NCI-H460 (cell line): Measurements from ENCODE around the gene ASXL1. TPM values are rescaled to one million over a fixed set of nuclear protein-coding genes. Genes with fewer than 3 reads are reported as not detected.

Experiments used
- DNase-seq: peaks from one replicate; pipeline ENCODE4 v3.0.0-alpha.2; 2016; ENCODE audit warnings: low read depth; ENCODE audit errors: extremely low read depth
- total RNA-seq: library from RNA; depleted of rRNA; stranded (reverse); fragments of >200 nt; shearing (Covaris generic); gene quantifications from 2 replicates; pipeline ENCODE4 v1.2.3, GENCODE V29; 2014

ASXL1 gene
- total RNA-seq, 1 experiment from 2014 or later, result 35.4 TPM

- DNase-seq, result peak; percentile 76
Observed at GRCh38 chr20:32474967-32475811, 117.1 kb downstream of the ASXL1 start.

DNA sequence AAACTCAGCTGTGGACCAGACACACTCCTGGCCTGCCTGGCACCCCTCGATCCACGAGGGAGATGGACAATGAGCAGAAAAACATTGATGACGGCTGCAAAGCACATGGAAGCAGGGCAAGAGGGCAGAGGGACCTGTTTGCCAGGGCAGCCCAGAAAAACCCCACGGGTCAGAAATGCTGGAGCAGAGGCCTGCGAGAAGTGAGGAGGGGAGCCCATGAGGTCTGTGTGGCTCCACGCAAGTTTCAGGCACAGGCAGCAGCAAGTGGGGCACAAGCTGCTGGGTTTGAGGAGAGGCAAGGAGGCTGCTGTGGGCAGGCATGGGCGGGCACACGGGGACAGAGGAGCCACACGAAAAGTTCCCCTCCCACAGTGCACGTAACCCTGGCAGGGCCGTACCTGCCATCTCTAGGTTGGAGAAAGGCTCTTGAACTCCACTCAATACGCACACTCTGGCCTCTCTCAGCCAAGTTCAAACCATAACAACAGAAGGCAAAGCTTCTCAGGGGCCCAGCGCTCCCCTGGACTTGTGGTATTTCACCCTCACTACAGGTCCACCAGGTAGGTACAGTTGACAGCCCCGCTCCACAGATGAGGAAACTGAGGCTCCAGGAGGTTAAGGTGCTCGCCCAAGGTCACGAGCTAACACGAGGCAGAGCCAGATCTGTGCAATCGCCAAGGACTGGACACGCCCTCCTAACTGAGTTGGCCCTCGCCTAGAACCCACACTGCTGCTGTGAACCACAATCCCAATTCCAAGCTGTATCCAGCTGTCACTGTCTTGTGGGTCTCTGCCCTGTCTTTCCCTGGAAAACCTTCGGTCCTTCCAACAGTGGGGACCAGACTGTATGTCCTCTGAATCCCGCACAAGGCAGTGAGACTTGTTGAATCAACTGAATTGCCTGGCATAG, 118.8 kb downstream of the ASXL1 start:
- DNase-seq, result no peak

DNA sequence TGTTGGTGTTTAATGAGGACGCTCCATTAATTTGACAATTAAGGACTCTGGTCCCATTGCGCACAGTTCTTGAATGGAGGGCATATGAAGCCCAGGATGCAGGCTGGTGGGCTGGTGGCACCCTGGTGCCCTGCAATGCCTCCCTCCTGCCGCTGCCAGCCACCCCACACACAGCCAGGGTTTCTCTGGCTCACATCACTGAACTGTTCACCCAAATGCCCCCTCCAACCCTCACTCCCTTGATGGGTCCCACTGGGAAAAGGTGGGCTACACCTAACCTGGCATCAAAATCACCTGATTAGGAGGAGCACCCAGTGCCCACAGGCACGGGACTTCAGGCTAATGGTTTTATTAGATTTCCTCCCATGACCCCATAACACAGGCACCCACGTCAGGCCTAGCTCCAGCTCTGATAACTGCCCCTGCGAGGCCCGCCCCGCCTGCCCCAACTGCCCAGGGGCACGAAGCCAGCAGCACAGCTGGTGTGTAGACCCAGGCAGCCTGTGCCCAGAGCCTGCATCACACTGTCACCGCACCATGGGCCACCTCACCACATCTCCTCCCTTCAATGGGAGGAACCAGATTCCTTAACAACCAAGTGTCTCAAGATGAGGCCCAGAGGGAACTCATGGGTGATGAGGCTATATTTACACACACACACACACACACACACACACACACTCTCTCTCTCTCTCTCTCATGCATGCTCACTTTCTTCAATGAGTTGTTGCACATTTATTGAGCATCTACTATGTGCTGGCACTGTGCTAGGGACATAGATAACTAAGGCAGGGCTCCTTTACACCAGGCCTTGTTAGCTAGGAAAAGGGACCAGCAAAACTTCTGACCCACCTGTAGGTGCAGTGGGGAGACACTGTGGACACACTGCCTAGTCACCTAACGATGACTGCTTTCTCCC, 119.7 kb downstream of the ASXL1 start:
- no peak for DNase-seq

- no peak for DNase-seq
Observed at GRCh38 chr20:32478576-32478975, 120.4 kb downstream of the ASXL1 start.

DNA sequence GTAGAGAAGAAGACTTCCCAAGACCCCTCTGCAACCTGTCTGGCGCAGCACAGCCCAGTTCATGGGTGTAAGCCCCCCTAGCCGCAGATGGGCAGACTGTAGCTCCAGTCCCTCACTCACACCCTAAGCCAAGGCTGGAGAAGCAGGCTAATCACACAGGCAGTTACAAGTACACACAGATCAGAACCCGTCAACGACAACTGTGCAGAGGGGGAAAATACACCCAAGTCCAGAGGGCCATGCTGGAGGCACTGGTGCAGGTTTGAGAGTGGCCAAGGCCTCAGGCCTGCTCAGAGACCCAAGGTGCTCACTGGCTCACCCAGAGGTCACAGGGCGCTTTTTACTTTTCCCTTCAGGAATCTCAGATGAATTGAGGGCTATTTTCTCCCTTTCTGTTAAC, 120.9 kb downstream of the ASXL1 start:
- DNase-seq, result no peak

GRCh38 chr20:32479697-32480171, 121.6 kb downstream of the ASXL1 start:
- no peak for DNase-seq

- no peak for DNase-seq
Observed at GRCh38 chr20:32480371-32481241, 122.5 kb downstream of the ASXL1 start.

- DNase-seq, result no peak
Observed at GRCh38 chr20:32481311-32482142, 123.4 kb downstream of the ASXL1 start.

- no peak for DNase-seq
Observed at GRCh38 chr20:32482143-32482441, 124.0 kb downstream of the ASXL1 start.

GRCh38 chr20:32482442-32483261, 124.5 kb downstream of the ASXL1 start:
- no peak for DNase-seq

GRCh38 chr20:32483351-32484224, 125.5 kb downstream of the ASXL1 start:
- peak; percentile 43 for DNase-seq

- no peak for DNase-seq
Observed at GRCh38 chr20:32484225-32484957, 126.3 kb downstream of the ASXL1 start.

- DNase-seq, result peak; percentile 70
Observed at GRCh38 chr20:32484958-32485769, 127.0 kb downstream of the ASXL1 start.

DNA sequence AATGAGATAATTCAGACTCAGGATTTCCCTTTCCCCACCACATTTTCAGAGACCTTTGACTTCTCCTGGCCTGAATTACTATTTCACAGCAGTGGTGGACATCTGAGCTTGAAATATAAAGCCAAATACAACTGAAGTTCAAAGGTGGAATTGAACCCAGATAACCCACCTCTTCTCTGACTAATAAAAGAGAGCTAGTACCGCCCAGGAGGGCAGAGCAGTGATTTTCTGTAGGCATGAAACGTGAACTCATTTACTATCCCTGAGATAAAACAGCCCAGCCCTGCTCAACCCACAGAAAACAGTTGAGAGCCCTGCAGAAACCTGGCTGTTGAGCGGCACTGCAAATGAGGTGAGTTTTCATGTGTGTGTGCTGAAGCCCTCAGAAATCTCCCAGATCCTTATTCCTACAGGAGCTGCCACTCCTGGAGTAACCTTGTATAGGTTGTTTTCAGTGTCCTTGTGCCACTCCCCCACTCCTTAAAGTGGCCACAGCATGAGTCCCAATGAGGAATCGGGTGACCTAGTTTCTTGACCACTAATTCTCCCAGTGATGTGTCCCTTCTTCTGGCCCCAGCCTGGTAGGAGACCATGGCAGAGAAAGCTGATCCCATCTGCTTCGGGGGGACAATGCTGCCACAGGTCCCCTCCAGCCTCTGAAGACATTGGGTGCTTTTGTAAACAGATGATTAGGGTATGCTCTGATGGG, 127.8 kb downstream of the ASXL1 start:
- no peak for DNase-seq

DNA sequence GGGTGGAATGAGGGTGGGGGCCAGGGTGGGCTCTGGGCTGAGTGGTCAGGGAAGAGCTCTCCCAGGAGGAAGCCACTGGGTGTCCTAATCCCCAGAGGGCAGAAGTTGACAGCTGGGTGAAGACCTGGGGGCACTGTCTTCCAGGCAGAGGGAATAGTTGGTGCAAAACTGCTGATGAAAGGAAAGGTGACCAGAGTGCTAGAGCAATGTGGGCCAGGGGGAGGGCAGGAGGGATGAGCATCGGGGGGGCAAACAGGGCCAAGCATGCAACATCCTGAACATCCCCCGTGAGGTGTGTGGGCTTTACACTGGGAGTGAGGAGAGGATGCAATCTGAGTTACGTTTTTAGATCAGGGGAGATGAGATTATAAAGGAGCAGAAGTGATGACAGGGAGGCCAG, 129.2 kb downstream of the ASXL1 start:
- no peak for DNase-seq
